CD4-positive, alpha-beta T cell treated with Interleukin-15 for 4 hours (primary cell): ENCODE measurements around the gene MAP2K5.

Experiments
- DNase-seq: peaks from one replicate; pipeline ENCODE4 v3.0.0-alpha.2; 2020; ENCODE audit warnings: low spot score

The MAP2K5 gene

DNA sequence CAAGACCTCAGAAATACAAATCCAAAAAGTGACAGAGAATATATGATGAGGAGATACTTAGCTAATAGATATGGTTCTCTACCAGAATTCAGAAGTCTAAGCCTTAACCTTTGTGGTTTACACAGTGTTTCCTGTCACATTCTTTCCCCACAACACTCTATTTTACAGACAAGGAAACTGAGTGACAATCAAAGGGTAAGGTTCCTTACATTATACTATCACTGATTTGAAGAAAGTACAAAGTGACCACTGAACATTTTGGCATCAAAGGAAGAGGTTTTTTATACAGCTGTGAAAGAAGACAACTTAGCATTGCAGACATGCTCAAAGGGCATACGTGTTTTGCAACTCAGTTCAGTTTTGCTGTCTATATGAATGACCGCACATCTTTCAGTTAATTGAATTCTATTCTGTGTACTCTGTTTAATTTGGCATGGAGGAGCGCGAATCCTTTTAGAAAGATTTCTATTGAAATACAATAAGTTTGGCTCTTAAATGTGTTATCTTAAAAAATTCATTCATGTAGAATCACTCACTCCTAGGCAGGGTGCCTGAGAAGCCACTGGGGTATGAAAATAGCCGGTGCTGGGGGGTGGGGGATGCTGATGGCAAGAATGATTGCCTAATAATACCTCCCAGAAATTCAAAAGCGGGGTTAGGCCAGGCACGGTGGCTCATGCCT is 216.3 kb downstream of the MAP2K5 start:
- peak; percentile 15 for DNase-seq

DNA sequence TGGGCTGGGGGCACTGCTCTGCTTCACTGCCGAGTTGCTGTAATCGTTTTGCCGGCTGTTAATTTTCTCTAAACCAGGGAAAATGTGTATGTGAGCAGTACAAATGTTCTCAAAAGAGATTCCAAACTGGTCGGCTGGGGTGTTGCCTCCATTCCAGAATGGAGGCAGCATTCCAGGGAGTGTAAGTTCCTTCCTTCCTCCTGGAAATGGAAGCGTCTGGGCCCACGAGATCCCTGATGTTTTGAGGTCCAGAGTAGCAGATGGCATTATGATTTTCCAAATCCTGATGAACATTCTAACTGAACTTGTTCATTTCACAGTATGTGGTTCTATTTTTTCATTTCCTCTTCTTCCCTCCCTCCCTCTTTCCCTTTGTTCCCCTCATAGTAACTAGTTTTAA is 218.4 kb downstream of the MAP2K5 start:
- no peak for DNase-seq

- no peak for DNase-seq
Measured at GRCh38 chr15:67761343-67761742, 218.8 kb downstream of the MAP2K5 start.

- peak; percentile 24 for DNase-seq
Measured at GRCh38 chr15:67762610-67763368, 220.3 kb downstream of the MAP2K5 start.

- no peak for DNase-seq
Measured at GRCh38 chr15:67765701-67766100, 223.2 kb downstream of the MAP2K5 start.

GRCh38 chr15:67766968-67767367 is 224.5 kb downstream of the MAP2K5 start:
- DNase-seq, result no peak

DNA sequence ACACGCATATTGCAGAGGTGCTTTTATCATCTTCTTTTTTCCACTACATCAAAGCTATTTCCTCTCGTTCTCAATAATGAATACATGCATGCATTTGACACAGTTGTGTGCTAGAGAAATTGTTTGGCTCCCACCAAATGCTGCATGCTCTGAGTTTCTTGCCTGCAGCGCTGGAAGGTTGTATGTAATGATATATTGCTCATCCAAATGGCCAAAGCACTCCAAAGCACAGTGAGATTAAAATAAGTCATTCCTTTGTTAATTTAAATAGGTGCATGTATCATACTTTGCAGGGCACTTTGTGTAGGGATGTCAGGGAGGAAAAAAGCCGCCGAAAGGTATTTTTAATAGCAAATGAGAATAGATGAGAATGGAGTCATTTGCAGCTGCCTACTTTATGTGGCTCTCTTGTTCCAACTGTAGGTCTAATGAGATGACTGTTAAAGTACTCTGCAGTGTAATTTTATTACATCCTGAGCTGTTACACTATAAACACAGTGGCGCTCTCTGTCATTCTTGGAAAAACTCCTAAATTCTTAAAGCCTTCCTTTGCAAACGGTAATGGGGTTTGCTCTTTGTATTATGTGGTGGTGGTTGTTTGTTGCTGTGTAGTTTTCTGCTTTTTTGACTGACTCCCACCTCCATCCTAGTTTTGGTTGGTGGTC is 225.9 kb downstream of the MAP2K5 start:
- DNase-seq, result no peak

DNA sequence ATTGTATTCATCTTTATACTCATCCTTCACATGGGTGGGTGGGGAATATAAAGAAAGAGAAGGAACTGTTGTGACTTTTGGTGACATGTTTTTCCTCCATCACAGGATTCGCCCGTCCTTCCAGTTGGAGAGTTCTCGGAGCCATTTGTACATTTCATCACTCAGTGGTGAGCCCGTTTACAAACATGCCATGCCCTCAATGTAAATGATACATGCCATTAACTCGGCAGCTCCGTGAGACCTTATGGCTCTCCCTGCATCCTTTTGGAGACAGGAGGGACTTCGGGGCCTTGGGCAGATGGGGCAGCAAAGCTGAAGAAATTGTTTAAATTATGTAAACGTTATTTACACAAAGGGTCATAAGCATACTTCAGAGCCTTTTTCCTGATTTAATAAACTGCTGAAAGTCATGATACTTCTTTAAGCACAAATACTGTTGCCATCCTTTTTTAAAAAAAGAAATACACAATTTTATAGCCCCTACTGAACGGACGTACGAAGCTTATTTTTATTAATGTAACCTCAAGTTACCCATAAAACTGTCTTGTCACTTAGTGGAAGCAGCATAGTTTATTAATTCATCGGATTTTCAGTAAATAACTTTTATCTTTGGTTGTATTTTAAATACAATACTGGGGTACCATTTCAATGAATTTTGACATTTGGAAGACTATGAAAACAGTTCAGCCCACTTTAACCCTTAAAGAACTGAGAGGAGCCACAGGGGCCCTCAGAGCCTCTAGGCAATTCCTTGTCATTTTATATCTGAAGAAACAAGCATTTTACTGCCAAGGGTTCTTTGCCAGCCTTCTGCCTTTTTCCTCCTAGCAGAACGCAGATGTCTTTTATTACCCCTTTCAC is 227.2 kb downstream of the MAP2K5 start:
- DNase-seq, result no peak

GRCh38 chr15:67770358-67770628 is 227.8 kb downstream of the MAP2K5 start:
- DNase-seq, result no peak

DNA sequence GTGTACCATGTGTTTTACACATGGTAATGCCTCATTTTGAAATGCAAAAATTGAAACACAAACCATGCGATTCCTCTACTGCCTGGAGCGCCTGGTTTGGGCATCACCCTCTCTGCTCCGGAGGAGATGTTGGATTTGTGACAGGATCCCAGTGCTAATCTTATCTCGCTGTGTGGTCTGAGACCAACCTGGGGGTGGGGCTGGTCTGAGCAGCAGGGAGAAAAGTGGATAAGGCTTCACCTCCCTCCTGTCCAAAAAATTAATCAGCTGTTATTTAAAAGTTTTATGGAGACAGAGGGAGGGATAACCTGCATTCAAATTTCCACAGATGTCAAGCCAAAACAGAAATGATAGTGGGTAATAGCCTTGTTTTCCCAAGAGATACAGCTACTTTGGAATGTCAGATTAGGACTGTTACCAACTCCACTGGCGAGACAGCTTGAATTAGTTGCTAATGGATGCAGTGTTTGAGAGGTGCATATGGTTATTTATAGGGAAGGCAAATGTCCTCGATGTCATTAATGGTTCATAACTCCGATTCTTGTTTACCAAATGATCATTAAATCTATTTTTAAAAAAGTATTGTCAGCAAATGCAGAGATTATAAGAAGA is 228.8 kb downstream of the MAP2K5 start:
- no peak for DNase-seq

DNA sequence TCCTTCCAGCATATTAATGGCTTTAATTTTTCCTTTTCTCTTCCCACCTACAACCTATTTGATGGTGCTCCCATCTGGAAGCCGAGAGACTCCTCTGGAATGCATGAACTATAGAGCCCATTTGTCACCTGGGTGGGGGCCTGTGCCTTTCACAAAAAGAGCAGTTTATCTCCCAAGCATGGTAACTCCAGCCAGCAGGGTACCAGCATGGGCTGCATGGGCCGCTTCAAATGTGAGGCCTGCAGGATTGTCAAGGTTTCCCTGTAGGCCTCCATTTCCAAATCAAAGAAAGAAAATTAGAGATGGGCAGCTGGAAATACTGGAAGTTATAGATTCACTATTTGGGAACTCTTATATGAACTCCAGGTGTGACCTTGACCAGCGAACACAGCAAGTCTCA is 232.1 kb downstream of the MAP2K5 start:
- DNase-seq, result no peak

GRCh38 chr15:67775250-67775649 is 232.7 kb downstream of the MAP2K5 start:
- no peak for DNase-seq

- DNase-seq, result no peak
Measured at GRCh38 chr15:67775998-67776397, 233.5 kb downstream of the MAP2K5 start.

DNA sequence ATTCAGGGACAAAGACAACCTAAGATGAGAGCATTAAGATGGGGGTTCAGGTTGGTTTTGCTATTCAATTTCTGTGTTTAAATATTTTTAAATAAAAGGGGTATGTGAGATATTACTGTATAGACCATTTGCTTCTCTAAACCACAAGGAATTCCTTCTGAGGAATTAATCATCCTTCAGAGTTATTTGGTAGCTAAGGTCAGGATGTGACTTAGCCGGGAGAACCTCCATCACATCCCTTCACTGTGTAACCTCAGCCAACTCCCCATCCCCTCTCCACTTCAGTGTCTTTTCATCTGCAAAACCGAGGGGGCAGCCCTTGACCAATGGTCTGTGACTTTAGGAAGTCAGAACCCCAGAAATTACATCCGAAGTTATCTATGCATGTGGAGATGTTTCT is 234.1 kb downstream of the MAP2K5 start:
- no peak for DNase-seq

DNA sequence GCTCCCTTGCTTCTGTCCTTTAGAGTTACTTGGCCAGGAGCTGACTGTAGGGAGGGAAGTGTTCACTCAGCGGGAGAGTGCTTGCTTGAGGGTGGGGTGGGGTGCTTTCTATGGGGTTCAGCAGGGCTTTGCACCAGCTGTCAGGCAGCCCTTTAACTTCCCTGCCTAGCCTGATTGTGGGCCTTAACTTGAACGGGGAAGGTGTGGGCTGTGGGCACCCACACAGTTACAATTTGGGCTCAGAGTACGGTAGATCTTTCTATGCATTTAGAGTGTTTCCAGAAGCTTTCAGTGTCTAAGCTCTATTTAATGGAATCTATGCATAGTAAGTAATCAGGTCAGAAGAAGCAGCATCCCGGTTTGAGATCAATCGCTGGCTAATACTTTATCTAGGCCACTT is 234.6 kb downstream of the MAP2K5 start:
- DNase-seq, result no peak

DNA sequence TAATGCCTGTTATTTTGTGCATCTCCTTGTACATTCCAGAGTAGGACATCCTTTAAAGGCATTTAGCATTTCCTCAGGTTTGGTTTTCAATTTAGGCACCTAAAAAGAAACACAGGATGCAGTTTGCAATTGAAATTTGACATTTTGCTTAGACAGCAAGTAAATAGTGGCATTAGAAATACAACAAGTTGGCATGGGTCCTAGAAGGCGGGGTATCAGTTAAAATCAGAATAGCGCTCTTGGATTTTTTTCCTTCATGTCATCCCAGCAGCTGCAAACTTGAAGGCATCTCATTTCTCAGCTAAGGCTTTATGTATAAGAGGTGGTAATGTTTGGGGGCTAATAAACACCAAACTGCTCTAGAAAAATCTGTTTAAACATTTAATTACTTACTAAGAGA is 235.3 kb downstream of the MAP2K5 start:
- no peak for DNase-seq

GRCh38 chr15:67778968-67779548 is 236.6 kb downstream of the MAP2K5 start:
- no peak for DNase-seq

DNA sequence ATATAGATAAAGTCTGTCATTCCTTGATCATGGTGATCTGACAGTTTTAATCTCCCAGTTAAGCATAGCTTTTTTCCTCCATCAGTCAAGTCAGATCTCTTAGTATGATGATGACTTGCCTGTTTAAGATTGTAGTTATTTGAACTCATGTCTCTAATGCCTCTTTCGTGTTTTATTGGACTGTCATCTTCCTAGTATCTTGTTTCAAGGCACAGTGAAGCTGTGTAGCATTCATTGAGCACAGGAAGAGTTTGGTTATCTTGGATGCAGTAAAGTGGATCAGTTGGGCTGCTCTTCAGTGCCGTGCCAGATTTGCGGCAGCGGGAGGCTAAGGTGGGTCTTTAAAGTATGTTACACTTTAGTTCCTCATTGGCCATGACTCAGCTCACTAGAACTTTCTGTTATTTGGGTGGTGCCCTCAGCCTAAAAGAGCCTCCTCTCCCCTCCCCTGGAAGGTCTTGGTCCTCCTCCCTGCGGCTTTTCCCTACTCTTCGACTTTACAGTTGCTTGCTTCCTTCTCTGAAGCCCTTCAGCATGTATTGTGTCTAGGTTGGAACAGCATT is 237.1 kb downstream of the MAP2K5 start:
- DNase-seq, result no peak

- no peak for DNase-seq
Measured at GRCh38 chr15:67781061-67781460, 238.6 kb downstream of the MAP2K5 start.

DNA sequence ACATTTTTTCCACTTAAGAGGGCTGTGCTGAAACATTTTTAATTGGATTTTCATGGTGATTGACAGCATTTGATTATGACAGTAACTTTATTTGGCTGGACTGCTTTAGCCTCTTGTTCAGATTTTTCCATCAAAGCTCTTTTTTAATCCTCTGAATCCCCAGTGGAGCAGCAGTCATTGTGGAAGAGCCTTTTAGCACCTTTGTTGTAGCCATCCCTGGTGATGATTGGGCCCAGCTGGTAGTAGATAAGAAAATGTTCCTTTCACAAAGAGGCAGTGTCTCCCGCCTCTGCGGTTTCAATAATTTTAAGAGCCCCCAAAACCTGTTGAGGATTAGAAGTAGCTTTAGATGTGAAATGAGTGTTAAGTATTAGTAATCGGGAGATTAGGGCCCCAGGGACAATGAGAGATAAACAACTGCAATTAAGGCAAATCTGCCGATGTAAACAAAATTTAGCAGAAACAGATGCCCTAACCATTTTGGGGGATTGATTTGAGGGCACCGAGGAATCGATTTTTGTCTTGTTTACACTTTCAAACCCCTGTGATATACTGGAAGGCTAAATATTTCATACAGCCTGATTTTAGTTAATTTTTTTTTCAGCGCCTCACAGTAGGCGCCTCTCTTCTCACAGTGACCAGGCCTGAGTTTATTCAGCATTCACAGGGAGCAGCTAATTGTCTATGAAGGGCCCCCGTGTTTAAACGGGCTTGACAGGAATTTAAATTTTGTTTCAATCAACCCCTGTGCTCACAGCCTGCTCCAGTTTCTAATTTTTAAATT is 239.6 kb downstream of the MAP2K5 start:
- no peak for DNase-seq

GRCh38 chr15:67782691-67782991 is 240.1 kb downstream of the MAP2K5 start:
- no peak for DNase-seq
